Esophagus squamous epithelium (tissue), 5 donors: Measurements from ENCODE around the gene SRPK3. TPM values are rescaled to one million over a fixed set of nuclear protein-coding genes. Genes with fewer than 3 reads are reported as not detected.
A peak's percentile ranks its signal among the peaks of the same experiment; 100 is the strongest.

ENCODE experiments used
- DNase-seq: peaks from one replicate; lab custom pipeline; 2025; lab: John Stamatoyannopoulos, UW
- H3K27ac ChIP-seq, 4 donors: fragments of 200-600 bp; sonication (generic); one replicate each; pipeline ENCODE4 v1.5.1; 2016 to 2019; ENCODE audit warnings: mild to moderate bottlenecking in 1 of 4
- H3K27me3 ChIP-seq, 4 donors: fragments of 200-600 bp; sonication (generic); 1 replicate in 3 of 4; 2 replicates in 1 of 4; pipeline versions ENCODE4 v1.5.1 to v1.6.0; 2017 to 2021; ENCODE audit warnings: antibody characterized with exemption in 1 of 4
- H3K36me3 ChIP-seq, 3 donors: fragments of 200-600 bp; sonication (generic); one replicate each; pipeline ENCODE4 v1.5.1; 2016 to 2019
- H3K4me1 ChIP-seq, 3 donors: fragments of 200-600 bp; sonication (generic); one replicate each; pipeline ENCODE4 v1.5.1; 2017 to 2019
- H3K4me3 ChIP-seq, 4 donors: fragments of 200-600 bp; sonication (generic); 1 replicate in 3 of 4; 2 replicates in 1 of 4; pipeline ENCODE4 v1.5.1; 2016 to 2019; ENCODE audit warnings: mild to moderate bottlenecking in 2 of 4, moderate library complexity in 1 of 4
- H3K9me3 ChIP-seq, 3 donors: fragments of 200-600 bp; sonication (generic); one replicate each; pipeline ENCODE4 v1.5.1; 2016 to 2019
- POLR2A ChIP-seq, 4 donors: fragments of 450-650 bp; IDR thresholded peaks; one replicate each; pipeline ENCODE4 v1.6.1; 2017; ENCODE audit warnings: antibody characterized with exemption in 4 of 4, mild to moderate bottlenecking in 4 of 4, moderate library complexity in 3 of 4
- WGBS, 2 donors: methylation state at CpG; one replicate each; pipeline ENCODE4 v1.1.5; 2018; 5-methylcytosine and 5-hydroxymethylcytosine counted together
- intact Hi-C: fragments of 100-400 bp; cut with DNase I; formaldehyde crosslinking; loops from one replicate; pipeline ENCODE4 v1.15.0; 2022
- total RNA-seq, 4 donors: library from RNA; depleted of rRNA; stranded (reverse); fragments of >200 nt; gene quantifications; one replicate each; pipeline ENCODE4 v1.1.0, GENCODE V29; 2016
- TF ChIP-seq, protein P1 (sequence below), 6 experiments: fragments of 450-650 bp in 4 of 6; fragments of 200-600 bp in 2 of 6; sonication (generic) in 2 of 6; IDR thresholded peaks; one replicate each; pipeline ENCODE4 v1.5.1; 2016 to 2019; ENCODE audit warnings: antibody characterized with exemption in 6 of 6, mild to moderate bottlenecking in 4 of 6, moderate library complexity in 4 of 6
- donor health status: DM: yes; HTN: yes; CAD: no.

The SRPK3 gene
- total RNA-seq, 4 donors from 2014 or later = 0.09 to 0.38 (median 0.15) TPM; not detected in 1

DNA sequence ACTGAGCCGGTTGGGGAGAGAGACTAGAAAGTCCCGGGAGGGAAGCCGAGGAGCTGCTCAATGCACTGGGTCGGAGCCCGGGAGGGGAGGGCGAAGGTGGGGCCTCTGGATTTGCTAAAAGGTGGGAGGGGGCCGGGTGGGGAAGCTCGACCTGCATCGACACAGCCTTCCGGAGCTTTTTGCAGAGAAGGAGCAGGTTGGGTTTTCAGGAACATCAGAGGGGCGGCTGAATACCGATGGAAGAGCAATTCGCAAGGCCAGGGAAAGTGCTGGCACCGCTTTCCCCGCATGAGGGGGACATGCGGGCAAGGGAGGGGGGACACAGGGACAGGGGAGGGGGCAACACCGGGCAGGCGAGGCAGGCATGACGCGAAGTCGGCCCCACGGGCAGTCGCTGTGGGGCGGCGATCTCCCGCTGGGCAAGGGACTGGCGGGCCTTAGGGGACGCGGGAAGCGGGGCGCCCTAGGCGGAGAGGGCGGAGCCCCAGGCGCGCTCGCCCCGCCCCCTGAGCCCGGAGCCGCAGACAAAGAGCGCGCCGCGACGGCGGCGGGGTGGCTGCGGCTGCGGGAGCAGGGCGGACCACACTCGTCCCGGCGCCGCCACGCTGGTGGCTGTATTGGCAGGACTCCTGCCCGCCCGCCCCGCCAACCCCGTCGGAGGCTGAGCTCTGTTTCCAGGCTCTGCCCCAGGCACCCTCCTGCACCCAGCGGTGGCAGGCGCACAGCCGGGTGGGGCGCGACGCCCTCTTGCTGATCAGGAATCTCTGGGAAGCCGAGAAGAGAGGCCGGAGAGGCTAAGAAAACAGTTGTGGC is 37.9 kb downstream of the SRPK3 start:
- peak overlapping the region; percentile 24 to 60 (median 40) for H3K4me3 ChIP-seq
- H3K9me3 ChIP-seq = no peaks in the 10 kb centered on the region
- intact Hi-C loops = loop anchor here (10.0 kb wide), 1 partner anchor 56 kb away; no protein-coding TSS in a partner anchor
- no peak for TF ChIP-seq POLR2A (IDR thresholded peaks at IDR 0.05)
- TF ChIP-seq, protein P1, sequence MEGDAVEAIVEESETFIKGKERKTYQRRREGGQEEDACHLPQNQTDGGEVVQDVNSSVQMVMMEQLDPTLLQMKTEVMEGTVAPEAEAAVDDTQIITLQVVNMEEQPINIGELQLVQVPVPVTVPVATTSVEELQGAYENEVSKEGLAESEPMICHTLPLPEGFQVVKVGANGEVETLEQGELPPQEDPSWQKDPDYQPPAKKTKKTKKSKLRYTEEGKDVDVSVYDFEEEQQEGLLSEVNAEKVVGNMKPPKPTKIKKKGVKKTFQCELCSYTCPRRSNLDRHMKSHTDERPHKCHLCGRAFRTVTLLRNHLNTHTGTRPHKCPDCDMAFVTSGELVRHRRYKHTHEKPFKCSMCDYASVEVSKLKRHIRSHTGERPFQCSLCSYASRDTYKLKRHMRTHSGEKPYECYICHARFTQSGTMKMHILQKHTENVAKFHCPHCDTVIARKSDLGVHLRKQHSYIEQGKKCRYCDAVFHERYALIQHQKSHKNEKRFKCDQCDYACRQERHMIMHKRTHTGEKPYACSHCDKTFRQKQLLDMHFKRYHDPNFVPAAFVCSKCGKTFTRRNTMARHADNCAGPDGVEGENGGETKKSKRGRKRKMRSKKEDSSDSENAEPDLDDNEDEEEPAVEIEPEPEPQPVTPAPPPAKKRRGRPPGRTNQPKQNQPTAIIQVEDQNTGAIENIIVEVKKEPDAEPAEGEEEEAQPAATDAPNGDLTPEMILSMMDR (IDR thresholded peaks at IDR 0.05) = no peak
- WGBS, 2 donors = 22 to 36% methylated on average over 7 to 9 of the region's 67 CpGs
- DNase-seq = no peak
- peak overlapping the region in 1 of 4 donors; percentile 33 for H3K27ac ChIP-seq
- H3K4me1 ChIP-seq = peaks cover 0 to 14% (median 0%) of the 10 kb centered on the region in 3 donors
- peaks cover 0 to 8% (median 0%) of the 10 kb centered on the region in 4 donors for H3K27me3 ChIP-seq
- no peaks in the 10 kb centered on the region for H3K36me3 ChIP-seq

DNA sequence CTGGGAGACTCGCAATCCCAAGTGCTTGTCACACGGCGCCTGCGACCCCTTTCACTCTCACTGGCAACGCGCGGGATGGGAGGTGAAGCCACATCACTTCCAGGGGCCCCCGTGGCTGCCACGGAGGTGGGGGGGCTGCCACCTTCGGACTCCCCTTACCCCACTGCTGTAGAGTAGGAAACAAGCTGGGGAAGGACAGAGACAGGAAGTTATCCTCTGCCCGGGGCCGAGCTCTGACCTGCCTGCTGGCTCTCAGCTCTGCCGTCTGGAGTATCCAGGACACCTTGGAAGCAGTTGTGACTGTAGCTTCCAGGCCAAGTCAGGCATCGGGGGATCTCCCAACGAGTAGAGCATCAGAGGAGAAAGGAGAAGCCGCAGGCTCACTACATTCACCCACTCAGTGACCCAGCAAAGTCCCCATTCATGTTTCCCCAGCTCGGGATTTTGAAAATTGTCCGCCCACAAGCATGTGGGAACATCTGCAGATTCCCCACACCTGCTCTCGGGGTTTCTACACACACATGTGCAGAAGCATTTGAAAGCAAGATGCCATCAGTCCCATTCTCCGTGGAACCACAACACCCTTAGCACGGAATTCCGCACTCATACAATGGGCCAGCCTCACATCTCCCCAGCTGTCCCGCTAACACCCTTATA is 38.7 kb downstream of the SRPK3 start:
- intact Hi-C loops = loop anchor here (10.0 kb wide), 1 partner anchor 55 kb away; no protein-coding TSS in a partner anchor
- DNase-seq = no peak
- WGBS, 2 donors = 58 to 62% methylated on average over 6 to 13 of the region's 23 CpGs
- Histone ChIP-seq H3K4me1 (peaks cover 0 to 14% (median 0%) of the 10 kb centered on the region in 3 donors), H3K27me3 (peaks cover 0 to 8% (median 2%) of the 10 kb centered on the region in 4 donors), H3K4me3 (peak overlapping the region; percentile 24 to 60 (median 40)), H3K36me3 (no peaks in the 10 kb centered on the region), H3K27ac (peak overlapping the region in 1 of 4 donors; percentile 33), H3K9me3 (no peaks in the 10 kb centered on the region)
- TF ChIP-seq, protein P1 (IDR thresholded peaks at IDR 0.05) = no peak
- TF ChIP-seq POLR2A (IDR thresholded peaks at IDR 0.05) = no peak

DNA sequence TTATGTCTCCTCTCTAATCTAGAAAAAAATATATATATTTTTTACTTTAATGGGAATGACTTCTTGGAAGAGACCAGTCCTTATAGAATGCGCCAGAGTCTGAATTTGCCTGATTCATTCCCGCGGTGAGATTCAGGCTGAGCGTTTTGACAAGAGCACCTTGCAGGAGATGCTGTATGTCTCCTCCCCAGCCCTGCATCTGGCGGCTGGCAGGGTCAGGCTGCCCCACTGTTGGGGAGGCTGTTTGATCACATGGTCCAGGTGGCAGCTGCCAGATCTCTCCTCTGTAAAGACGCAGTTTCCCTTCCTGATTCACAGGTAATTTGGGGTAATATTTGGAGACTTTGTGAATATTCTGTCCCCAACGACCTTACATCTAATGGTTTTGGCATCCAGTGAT is 39.8 kb downstream of the SRPK3 start:
- no peak overlapping the region for H3K4me3 ChIP-seq
- intact Hi-C loops = no loop called here
- H3K4me1 ChIP-seq = peaks cover 0 to 14% (median 0%) of the 10 kb centered on the region in 3 donors
- peaks cover 0 to 8% (median 2%) of the 10 kb centered on the region in 4 donors for H3K27me3 ChIP-seq
- H3K9me3 ChIP-seq = no peaks in the 10 kb centered on the region
- TF ChIP-seq, protein P1 (IDR thresholded peaks at IDR 0.05) = no peak
- TF ChIP-seq POLR2A (IDR thresholded peaks at IDR 0.05) = no peak
- H3K36me3 ChIP-seq = no peaks in the 10 kb centered on the region
- no peak overlapping the region for H3K27ac ChIP-seq
- WGBS, 2 donors = 75 to 100% methylated on average over 4 to 7 of the region's 7 CpGs
- DNase-seq = no peak

DNA sequence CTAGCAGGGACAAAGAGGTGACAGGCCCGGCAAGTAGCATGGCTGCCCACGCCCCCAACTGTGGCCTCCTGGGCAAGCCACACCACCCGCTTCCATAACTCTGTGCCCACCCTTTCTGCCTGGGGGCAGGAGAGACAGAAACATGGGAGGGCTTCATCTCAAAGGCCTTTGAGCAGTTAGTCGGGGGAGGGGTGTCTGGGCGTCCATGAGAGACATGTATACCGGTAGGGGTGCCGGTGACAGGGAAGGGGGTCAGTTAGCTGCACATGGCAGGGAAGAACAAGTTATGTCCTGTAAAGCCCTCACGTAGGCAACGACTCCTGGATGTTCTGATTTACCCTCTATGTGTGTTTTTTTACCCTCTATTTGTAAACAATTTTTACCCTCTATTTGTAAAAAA is 40.2 kb downstream of the SRPK3 start:
- DNase-seq = no peak
- Histone ChIP-seq H3K27me3 (peaks cover 0 to 8% (median 2%) of the 10 kb centered on the region in 4 donors), H3K4me1 (peaks cover 0 to 14% (median 0%) of the 10 kb centered on the region in 3 donors), H3K27ac (no peak overlapping the region), H3K9me3 (no peaks in the 10 kb centered on the region), H3K36me3 (no peaks in the 10 kb centered on the region), H3K4me3 (no peak overlapping the region)
- WGBS, 2 donors = 80 to 87% methylated on average over 3 to 5 of the region's 9 CpGs
- intact Hi-C loops = no loop called here
- TF ChIP-seq, protein P1 (IDR thresholded peaks at IDR 0.05) = no peak
- no peak for TF ChIP-seq POLR2A (IDR thresholded peaks at IDR 0.05)
